PC-3 (cell line): Measurements from ENCODE around the gene LRRC28.

Source experiments
- EZH2 ChIP-seq: fragments of 300-600 bp; sonication (generic); IDR thresholded peaks from one replicate; pipeline ENCODE4 v1.6.1; 2017; ENCODE audit warnings: antibody characterized with exemption, mild to moderate bottlenecking, low read length; ENCODE audit not compliant: unreplicated experiment
- EZH2phosphoT487 ChIP-seq: fragments of 300-600 bp; sonication (generic); IDR thresholded peaks from 2 replicates; pipeline ENCODE4 v1.6.1; 2018; ENCODE audit warnings: mild to moderate bottlenecking, antibody characterized with exemption, low read length, borderline replicate concordance
- TF ChIP-seq, protein P1 (sequence below): fragments of 300-600 bp; sonication (generic); conservative IDR thresholded peaks from 2 replicates; pipeline ENCODE4 v1.5.1; 2017; ENCODE audit warnings: antibody characterized with exemption, low read depth, mild to moderate bottlenecking, low read length

DNA sequence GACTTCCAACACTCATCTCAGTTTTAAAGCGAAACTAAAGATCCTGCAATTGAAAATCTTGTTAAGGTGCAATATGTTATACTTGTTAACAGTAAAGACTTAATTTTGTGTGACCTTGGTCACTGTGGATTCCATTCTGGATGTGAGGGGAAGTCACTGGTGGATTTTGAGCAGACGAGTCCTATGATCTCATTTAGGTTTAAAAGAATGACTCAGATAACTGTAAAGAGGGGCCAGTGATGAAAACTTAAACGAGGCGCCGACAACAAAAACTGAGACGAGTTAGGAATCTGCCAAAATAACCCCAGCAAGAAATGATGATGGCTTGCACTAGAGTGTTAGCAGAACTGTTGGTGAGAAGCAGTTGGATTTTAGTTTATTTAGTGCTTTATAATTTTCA lies 56.5 kb downstream of the LRRC28 start:
- TF ChIP-seq, protein P1, sequence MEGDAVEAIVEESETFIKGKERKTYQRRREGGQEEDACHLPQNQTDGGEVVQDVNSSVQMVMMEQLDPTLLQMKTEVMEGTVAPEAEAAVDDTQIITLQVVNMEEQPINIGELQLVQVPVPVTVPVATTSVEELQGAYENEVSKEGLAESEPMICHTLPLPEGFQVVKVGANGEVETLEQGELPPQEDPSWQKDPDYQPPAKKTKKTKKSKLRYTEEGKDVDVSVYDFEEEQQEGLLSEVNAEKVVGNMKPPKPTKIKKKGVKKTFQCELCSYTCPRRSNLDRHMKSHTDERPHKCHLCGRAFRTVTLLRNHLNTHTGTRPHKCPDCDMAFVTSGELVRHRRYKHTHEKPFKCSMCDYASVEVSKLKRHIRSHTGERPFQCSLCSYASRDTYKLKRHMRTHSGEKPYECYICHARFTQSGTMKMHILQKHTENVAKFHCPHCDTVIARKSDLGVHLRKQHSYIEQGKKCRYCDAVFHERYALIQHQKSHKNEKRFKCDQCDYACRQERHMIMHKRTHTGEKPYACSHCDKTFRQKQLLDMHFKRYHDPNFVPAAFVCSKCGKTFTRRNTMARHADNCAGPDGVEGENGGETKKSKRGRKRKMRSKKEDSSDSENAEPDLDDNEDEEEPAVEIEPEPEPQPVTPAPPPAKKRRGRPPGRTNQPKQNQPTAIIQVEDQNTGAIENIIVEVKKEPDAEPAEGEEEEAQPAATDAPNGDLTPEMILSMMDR, result no peak
- no peak for TF ChIP-seq EZH2phosphoT487
- no peak for TF ChIP-seq EZH2
